Gastrocnemius medialis (tissue), 4 donors: ENCODE results near the gene SH2D1B.

Experiments
- POLR2A ChIP-seq, 2 donors: fragments of 450-650 bp; IDR thresholded peaks; one replicate each; pipeline ENCODE4 v1.6.1; 2017; ENCODE audit warnings: antibody characterized with exemption in 2 of 2, mild to moderate bottlenecking in 2 of 2, moderate library complexity in 2 of 2
- TF ChIP-seq, protein P1 (sequence below), 5 experiments: fragments of 450-650 bp in 3 of 5; fragments of 200-600 bp in 2 of 5; sonication (generic) in 2 of 5; IDR thresholded peaks in 4 of 5; conservative IDR thresholded peaks in 1 of 5; 1 replicate in 4 of 5; 2 replicates in 1 of 5; pipeline ENCODE4 v1.5.1; 2016 to 2019; ENCODE audit warnings: antibody characterized with exemption in 5 of 5, mild to moderate bottlenecking in 3 of 5, moderate library complexity in 3 of 5

GRCh38 chr1:162369571-162369970 is 42.4 kb downstream of the SH2D1B start:
- TF ChIP-seq, protein P1, sequence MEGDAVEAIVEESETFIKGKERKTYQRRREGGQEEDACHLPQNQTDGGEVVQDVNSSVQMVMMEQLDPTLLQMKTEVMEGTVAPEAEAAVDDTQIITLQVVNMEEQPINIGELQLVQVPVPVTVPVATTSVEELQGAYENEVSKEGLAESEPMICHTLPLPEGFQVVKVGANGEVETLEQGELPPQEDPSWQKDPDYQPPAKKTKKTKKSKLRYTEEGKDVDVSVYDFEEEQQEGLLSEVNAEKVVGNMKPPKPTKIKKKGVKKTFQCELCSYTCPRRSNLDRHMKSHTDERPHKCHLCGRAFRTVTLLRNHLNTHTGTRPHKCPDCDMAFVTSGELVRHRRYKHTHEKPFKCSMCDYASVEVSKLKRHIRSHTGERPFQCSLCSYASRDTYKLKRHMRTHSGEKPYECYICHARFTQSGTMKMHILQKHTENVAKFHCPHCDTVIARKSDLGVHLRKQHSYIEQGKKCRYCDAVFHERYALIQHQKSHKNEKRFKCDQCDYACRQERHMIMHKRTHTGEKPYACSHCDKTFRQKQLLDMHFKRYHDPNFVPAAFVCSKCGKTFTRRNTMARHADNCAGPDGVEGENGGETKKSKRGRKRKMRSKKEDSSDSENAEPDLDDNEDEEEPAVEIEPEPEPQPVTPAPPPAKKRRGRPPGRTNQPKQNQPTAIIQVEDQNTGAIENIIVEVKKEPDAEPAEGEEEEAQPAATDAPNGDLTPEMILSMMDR (IDR thresholded peaks at IDR 0.05 in 4 of 5, conservative IDR thresholded peaks at IDR 0.05 in 1 of 5): no peak
- TF ChIP-seq POLR2A (IDR thresholded peaks at IDR 0.05): no peak
